Thyroid gland (tissue), 4 donors: Measurements from ENCODE around the gene SPATA31C1.

ENCODE experiments used
- POLR2A ChIP-seq, 2 donors: fragments of 450-650 bp; IDR thresholded peaks; one replicate each; pipeline ENCODE4 v1.6.1; 2017; ENCODE audit warnings: antibody characterized with exemption in 2 of 2, mild to moderate bottlenecking in 2 of 2, moderate library complexity in 1 of 2
- TF ChIP-seq, protein P1 (sequence below), 6 experiments: fragments of 200-600 bp in 3 of 6; fragments of 450-650 bp in 3 of 6; sonication (generic) in 3 of 6; IDR thresholded peaks; one replicate each; pipeline ENCODE4 v1.5.1; 2016 to 2019; ENCODE audit warnings: antibody characterized with exemption in 6 of 6, mild to moderate bottlenecking in 2 of 6, inconsistent platforms in 1 of 6, moderate library complexity in 1 of 6

GRCh38 chr9:87873607-87874303 is 44.0 kb upstream of the SPATA31C1 start:
- no peak for TF ChIP-seq POLR2A (IDR thresholded peaks at IDR 0.05)
- TF ChIP-seq, protein P1, sequence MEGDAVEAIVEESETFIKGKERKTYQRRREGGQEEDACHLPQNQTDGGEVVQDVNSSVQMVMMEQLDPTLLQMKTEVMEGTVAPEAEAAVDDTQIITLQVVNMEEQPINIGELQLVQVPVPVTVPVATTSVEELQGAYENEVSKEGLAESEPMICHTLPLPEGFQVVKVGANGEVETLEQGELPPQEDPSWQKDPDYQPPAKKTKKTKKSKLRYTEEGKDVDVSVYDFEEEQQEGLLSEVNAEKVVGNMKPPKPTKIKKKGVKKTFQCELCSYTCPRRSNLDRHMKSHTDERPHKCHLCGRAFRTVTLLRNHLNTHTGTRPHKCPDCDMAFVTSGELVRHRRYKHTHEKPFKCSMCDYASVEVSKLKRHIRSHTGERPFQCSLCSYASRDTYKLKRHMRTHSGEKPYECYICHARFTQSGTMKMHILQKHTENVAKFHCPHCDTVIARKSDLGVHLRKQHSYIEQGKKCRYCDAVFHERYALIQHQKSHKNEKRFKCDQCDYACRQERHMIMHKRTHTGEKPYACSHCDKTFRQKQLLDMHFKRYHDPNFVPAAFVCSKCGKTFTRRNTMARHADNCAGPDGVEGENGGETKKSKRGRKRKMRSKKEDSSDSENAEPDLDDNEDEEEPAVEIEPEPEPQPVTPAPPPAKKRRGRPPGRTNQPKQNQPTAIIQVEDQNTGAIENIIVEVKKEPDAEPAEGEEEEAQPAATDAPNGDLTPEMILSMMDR (IDR thresholded peaks at IDR 0.05), result no peak
